HG02943 (cell line): ENCODE measurements around the gene NRCAM.

Experiments used
- ATAC-seq: cut with Tn5 transposase; IDR thresholded peaks from one replicate; pipeline ENCODE4 v1.9.1; 2021; ENCODE audit warnings: mild to moderate bottlenecking, low read depth, moderate library complexity; ENCODE audit not compliant: unreplicated experiment

Gene NRCAM

DNA sequence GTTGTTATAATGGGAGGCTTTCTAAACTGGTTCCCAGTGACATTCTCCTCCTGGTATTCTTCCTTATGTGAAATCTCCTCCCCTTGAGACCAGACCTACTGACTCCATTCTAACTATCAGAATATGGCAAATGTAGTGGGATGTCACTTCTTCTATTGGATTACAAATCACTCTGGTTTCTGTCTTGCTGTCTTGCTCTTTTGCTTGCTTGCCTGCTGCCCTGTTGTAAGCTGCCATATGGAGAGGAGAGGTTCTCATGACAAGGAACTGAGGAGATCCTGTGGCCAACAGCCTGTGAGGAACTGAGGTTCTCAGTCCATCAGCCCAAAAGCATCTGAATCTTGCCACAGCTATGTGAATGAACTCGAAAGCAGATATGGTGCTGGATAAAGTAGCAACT lies 4.7 kb upstream of the NRCAM start:
- no peak for ATAC-seq

DNA sequence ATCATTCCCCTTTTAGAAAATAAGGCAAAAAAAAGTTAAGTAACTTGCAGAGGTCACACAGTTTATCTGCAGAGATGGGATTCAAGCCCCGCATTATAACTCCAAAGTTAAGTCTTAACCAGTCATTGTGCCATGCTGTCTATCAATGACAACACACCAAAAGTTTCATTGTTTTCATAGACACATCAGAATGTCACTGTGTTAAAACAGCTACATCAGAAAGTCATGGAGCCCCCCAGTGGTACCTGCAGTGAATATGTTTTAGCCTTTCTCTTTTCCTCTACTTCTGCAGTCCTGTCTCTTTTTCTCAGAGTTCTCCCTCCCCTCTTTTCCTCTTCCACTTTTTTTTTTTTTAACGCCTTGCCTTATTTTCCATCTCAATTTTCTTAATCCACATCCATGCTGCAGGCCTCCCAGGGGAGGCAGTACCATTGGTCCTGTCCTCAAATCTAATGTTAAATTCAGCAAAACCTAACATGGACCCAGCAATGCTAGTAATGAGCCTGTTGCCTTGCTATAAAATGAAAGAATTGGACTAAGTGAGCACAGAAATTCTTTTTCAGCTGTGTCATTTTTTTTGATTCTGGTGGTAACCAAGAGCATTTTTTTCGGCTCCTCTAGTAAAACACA lies 3.8 kb upstream of the NRCAM start:
- no peak for ATAC-seq

DNA sequence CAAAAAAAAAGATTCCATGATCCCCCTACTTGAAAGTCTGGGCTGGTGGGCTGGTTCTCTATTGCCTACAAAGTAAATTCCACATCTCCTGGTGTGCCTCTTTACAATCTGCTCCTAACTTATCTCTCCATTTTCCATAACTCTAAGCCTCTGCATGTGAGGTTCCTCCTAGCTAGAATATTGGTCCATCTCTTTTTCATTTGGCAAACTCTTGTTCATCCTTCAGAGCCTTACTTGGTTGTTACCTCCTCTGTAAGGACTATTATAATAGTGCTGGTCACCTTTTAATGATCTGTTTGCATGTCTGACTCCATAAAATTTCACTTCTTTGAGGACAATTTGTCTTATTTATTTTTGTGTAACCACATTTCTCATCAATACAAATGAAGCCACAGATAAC lies 1.6 kb upstream of the NRCAM start:
- no peak for ATAC-seq

DNA sequence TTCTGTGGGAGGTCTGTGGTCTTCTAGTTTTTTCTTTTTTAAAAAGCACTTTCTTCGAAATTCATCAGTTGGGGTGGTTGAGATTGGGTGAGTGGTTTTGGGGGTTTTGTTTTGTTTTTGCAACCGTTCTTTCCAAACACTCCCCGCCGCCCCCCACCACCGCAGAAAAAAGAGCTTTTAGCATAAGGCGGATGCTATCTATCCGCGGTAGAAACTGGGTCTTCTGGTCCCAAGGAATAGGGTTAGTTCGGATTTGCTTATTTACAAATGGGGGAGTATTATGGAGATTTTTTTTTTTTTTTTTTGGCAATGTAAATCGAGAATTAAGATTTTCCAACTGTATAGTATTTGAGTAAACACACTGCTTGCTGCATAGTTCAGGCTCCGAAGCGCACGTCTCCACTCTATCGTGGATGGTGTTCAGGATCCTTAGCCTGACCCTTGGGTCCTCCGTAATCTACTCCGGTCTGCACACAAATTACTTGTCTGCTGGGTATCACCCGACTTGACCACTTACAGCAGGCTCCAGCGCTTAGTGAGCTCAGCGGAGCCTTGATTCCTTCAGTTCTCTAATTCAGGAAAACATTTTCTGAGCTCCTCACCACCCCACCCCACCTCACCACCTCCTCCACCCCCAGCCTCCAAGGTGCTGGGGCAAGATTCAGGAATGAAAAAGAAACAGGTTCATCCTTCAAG lies 757 bp upstream of the NRCAM start:
- no peak for ATAC-seq

DNA sequence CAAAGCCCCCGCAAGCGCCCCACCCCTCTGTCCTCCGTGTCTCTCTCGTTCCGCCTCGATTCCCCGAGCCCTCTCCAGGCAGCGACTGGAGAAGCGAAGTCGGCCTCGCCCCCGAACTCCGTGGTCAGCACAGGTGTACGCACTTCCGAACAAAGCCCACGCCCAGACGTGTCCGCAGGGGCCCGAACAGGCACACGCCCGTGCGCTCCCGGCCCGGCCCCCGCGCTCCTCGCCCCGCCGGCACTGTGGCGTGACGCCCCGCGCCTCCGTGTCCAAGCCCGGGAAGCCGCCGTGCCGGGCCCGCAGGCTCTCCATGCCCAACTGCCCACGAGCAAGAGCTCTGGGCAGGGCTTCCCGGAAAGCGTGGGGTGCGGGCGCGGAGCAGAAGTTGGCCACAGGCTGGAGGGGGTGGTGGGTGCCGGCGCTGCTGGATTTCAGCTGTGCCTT lies 662 bp downstream of the NRCAM start:
- ATAC-seq, result no peak

DNA sequence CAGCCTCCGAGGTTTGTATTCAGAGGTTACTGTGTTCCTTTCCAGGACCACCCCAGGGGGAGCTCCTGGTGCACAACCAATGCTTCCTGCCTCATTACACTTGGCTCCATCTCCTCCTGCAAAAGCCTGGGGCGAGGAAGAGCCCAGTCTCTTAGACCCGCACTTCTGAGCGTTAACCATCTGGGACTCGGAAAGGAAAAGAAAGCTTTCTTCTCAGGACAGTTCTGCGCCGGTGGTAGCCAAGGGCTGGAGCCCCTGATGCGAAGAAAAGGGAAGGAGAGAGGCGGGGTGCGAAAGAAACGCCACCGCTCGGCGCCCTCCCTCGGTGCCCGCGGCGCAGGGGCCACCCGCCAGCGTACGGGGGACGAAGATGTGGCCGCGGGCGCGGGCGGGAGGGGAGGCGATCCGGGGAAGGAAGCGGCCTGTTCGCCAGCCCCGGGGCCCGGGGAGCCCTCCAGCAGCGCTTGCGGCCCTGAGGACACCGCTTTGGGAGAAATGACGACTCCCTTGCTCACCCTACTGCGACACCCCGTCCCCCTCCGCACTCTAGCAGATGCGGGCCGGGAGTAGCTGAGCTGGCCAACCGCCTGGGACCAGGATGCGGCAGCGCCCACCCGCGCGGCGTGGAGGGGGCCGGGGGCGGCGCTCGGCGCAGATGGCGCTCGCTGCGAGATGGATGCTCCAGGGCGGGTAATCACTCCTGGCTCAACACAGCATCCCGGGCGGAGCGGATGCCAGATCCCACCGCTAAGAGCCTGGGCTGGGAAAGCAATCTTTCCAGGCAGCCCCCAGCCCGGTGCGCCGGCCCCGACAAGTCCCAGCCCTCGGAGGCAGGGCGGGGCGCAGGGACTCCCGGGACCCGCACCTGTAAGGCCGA lies 1.3 kb downstream of the NRCAM start:
- ATAC-seq, result no peak

DNA sequence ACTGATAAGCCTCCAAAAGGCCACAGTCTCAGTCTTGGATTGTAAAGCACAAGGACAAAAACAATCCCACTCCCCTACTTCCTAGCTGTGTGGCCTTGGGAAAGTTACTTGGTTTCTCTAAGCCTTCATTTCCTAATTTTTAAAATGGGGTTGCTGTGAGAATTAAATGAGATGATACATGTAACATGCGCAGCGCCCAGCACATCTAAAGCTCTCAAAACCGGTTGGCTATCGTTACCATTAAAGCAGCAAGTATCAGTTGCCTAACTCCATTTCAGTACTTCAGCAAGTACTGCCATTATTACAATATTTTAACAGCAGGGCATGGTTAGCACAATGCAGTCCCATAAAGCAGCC lies 1.9 kb downstream of the NRCAM start:
- ATAC-seq, result no peak

DNA sequence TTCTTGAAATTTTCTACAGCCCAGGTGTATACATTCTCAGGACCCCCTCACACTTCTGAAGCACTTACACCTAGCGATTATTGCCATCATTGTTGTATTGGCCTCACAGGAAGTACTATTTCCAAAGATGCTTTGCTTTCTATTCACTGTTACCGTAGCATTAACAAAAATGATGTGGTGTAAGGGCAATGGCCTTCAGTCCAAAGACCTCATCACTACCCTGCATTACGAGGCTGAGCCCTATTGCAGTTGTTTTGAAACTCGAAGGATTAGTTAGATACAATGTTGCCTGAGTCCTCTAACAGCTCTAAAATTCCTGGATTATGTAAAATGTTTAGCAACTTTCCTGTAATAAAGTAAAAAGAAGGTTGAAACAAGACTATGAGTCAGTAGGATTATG lies 2.9 kb downstream of the NRCAM start:
- ATAC-seq, result no peak

DNA sequence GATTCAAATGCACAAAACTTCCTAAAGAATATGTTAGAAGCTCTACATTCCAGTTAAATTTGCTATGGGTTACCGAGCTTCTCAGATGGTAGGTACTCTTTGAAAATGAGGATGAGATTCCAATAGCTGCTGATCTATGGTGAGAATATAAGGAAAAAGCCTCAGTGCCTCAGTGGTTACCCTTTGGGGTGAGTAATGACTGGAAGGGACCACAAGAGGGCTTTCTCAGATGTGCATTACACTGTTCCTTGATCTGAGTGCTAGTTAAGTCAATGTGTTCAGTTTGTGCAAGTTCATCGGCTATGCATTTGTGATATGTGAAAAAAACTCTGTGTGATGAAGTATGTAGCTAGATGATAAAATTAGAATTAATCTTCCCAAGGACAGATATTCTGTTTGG lies 3.5 kb downstream of the NRCAM start:
- no peak for ATAC-seq

DNA sequence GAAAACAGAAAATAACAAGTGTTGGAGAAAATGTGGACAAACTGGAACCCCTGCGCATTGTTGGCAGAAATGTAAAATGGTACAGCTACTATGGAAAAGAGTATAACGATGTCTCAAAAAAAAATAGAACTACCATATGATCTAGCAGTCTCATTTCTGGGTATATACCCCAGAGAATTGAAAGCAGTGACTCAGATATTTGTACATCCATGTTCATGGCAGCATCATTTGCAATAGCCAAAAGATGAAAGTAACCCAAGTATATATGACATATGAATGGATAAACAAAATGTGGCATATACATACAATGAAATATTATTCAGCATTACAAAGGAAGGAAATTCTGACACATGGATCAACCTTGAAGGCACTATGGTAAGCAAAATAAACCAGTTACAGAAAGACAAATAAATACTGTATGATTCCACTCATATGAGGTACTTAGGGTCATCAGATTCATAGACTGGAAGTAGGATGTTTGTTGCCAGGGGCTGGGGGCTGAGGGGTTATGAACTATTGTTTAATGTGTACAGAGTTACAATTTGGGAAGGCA lies 4.9 kb downstream of the NRCAM start:
- ATAC-seq, result no peak

DNA sequence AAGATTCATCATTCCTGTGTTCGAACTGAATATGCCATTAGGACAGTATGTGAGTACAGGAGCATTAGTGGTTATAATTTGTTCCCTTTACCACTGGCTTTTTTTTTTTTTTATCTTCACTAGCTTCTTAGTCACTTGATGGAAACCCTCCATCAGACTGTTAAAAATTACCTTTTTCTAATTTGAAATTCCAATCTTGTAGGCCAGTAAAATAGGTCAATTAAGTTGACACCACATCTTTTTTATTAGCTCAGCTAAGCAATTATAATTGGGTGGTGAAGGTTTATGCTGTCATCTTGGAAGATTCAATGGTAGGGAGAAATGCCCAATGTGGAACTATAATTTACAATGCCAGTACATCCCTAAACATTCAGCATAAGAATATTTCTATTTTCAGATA lies 6.1 kb downstream of the NRCAM start:
- no peak for ATAC-seq

DNA sequence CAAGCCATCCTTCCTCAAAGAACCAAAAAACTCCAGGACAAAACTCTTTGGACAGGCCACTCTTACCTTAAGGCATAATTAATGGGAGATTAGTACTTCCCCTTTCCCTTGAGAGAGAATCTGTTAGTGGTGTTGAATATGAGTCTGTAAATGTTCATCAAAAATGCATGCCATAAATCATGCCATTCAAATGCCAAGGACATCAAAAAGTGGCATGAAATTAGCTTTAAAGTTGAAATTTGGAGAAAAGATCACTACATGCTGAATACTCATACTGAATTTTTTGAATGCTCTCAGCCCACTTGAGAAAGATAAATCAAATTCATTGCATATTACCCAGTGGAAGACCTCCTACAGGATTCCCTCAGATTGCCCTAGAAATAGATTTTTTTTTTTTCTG lies 6.7 kb downstream of the NRCAM start:
- no peak for ATAC-seq

DNA sequence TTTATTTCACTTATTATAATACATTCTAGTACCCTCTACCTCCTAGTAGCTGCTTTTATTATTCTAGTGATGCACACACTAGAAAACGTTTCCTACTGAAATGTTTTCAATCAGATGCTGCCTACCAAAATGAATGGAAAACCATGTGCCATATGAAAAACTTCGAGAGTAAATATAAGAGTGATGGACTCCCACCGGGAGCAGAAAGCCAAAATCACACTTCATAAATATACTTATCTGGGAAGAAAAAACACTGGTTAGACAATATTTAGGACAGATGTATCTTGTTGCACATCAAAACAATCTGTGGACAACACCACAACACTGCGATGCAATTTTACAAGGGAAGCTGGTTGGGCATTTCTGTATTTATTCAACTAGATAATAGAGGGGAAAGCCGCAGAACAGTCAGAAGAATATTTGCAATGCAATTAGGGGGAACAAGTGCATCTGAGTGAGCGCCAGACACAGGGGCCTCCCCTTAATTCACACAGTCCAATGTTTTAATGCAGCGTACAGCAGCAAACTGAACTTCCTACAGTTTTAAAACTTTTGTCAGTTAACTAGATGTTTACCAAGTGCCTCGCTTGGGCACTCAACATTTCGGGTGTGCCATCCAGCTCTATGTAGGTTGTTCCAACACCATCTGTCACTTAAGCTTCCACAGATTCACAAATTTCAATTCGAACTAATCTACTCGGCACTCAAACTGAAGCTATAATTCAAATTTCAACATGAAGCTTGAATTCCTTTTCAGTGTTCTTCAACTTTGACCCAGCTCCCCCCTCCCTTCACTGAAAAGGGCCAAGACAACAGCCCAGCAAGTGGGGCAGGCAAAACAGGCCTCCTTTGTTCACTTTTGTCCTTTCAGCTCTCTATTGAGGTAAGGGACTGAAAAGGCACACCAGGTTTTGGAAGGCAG lies 7.4 kb downstream of the NRCAM start:
- no peak for ATAC-seq

DNA sequence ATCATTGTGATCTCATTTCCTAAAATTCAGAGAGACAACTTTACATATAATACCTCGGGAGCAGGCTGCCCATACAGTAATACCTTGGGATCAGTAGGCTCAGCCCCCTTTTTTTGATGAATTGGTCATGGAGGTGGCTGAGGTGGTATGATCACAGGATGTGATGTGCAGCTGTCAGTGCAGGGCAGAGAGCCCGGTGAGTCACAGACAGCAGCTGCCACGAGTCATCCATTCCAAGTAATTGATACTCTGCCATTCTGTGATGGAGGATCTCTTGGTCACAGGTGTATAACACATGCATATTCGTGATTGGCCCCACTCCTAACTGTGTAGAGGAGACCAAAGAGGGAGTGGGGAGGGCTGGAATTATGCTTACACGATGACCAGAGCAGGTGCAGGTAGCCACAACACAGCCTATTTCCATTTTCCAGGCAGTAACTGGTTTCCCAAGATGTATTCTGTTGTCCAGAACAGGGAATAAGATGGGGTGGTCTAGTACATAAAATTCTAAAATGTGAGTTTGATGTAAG lies 14.1 kb downstream of the NRCAM start:
- ATAC-seq, result no peak

DNA sequence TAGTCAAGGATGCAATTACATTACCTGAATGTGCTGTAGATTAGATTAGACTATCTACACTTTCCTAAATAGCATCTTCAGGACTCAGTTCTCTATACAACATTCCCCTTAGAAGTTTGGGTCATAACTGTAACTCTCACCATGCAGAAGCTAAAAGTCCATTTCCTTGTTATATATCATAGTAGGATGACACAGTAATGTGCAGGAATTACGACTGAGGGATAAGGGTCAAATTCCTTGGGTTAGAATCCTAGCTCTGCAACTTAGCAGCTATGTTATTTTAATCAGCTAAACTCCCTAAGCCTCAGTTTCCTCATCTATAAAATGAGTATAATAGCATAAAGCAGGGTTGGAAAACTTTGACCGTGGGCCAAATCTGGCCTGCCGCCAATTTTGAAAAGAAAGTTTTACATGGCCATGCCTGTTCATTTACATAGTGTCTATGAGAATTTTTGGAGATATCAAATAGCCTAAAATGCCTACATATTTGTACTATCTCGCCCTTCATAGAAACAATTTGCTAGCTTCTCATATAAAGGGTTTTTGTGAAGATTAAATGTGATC lies 14.8 kb downstream of the NRCAM start:
- ATAC-seq, result no peak

DNA sequence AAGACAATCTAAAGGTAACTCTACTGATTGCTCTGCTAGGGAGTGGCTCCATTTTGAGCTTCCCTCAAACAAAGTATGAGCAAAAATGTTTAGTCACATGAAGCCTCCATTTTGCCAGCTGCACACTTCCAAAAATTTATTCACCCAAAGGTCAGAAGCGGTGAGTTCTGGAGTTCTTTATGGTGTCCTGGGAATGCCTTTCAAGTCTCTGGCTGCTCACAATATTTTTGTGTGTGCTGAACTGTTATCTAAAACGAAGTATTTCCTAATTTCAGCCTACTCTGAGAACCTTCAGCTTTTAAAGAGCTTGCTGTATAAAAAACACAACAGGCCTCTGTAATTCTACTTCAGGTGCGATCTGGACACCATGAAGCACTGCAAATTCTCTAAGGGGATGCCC lies 15.6 kb downstream of the NRCAM start:
- ATAC-seq, result no peak

DNA sequence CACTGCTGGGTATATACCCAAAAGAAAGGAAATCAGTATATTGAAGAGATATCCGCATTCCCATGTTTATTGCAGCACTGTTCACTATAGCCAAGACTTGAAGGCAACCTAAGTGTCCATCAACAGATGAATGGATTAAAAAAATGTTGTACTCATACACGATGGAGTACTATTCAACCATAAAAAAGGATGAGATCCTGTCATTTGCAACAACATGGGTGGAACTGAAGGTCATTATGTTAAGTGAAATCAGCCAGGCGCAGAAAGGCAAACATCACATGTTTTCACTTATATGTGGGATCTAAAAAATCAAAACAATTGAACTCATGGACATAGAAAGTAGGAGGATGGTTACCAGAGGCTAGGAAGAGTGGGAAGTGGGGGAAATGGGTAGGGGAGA lies 19.3 kb downstream of the NRCAM start:
- no peak for ATAC-seq

DNA sequence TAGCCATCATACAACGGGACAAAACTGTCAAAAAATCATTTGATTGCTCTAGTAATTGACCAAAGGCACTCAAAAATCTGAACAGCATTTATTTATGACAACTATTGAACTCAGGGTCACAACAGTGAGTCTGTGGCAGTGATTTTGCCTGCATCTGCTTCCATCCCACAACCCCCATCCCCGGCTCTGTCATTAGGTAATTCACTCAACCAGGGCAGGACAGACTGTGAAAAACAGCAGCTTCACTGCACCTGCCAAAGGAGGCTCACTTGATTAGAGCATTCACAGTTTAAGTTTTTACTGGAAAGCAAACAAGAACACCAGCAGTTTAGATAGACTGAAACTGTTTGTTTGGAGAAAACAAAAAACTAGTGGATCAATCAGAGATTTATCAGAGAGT lies 22.2 kb downstream of the NRCAM start:
- ATAC-seq, result no peak

DNA sequence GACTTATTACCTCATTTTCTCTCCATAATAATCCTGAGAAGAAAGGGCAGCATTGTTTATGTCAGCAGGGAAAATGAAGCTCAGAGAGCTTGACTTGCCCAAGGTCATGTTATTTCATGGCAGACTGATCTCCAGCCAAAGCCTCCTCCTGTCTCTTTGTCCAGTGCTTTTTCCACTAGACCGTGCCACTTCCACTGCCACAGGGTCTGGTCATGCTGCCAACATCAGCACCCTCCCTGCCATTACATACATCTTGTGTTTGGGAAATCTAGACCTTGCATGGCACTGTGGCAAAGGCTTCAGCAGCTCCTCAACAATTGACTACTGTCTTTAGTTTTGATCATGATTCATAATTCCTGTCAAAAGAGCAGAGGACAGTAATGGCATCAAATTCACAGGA lies 25.1 kb downstream of the NRCAM start:
- ATAC-seq, result no peak

DNA sequence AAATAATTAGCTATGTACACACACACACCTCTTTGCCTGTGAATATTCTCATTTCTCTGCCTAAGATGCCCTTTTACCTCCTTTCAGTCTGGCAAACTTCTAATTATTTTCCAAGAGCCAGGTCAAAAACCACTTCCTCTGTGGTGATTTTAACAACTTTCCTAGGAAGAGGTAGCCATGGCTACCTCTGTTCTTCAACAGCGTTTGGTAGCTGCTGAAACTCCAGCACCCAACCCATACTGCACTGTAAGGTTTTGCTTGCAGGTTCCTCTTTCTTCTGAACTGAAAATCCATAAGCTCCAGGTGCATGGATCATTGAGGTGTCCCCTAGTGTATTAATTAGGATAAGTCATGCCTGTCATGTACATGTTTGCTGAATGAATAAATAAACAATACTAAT lies 25.6 kb downstream of the NRCAM start:
- no peak for ATAC-seq
